Measurements from ENCODE around the gene CDC45.

CDC45 gene

GRCh38 chr22:19470010-19470409 lies 9.7 kb upstream of the CDC45 start:
- no peak for DNase-seq (ENCODE audit: low spot score)

GRCh38 chr22:19471572-19471971 lies 8.1 kb upstream of the CDC45 start:
- no peak for DNase-seq (ENCODE audit: low spot score)

DNA sequence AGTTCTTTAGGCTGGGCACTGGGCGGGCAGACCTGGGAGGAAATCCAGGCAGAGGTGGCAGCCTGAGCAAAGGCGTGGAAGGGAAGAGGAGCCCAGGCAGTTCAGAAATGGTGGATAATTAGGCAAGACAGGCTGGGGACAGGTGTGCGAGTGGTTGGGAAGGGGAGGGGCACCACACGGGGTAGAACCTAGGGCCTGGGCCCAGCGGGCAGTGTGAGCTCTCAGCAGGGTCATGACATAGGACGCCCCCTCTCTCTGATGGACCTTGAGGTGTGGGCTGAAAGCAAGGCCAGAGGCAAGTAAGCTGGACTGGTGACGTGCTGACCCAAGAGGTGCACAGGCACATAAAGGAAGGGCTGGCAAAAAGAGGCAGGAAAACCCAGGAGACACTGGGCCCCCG lies 7.5 kb upstream of the CDC45 start:
- no peak for DNase-seq (ENCODE audit: low spot score)

GRCh38 chr22:19473578-19473977 lies 6.1 kb upstream of the CDC45 start:
- no peak for DNase-seq (ENCODE audit: low spot score)

- no peak for DNase-seq (ENCODE audit: low spot score)
Measured at GRCh38 chr22:19476023-19476422, 3.7 kb upstream of the CDC45 start.

- no peak for DNase-seq (ENCODE audit: low spot score)
Measured at GRCh38 chr22:19477321-19478044, 2.2 kb upstream of the CDC45 start.

GRCh38 chr22:19478045-19478900 lies 1.4 kb upstream of the CDC45 start:
- DNase-seq (ENCODE audit: low spot score), result no peak

GRCh38 chr22:19478901-19479354 lies 792 bp upstream of the CDC45 start, which contains the start of gene UFD1:
Gene UFD1 (minus strand): TSS chr22:19479193. CDS start chr22:19479085, 108 bp downstream.
- DNase-seq (ENCODE audit: low spot score), result peak; percentile 64

GRCh38 chr22:19480173-19480568 lies 451 bp downstream of the CDC45 start:
- DNase-seq (ENCODE audit: low spot score), result no peak

GRCh38 chr22:19480789-19481188 lies 1.1 kb downstream of the CDC45 start:
- no peak for DNase-seq (ENCODE audit: low spot score)

DNA sequence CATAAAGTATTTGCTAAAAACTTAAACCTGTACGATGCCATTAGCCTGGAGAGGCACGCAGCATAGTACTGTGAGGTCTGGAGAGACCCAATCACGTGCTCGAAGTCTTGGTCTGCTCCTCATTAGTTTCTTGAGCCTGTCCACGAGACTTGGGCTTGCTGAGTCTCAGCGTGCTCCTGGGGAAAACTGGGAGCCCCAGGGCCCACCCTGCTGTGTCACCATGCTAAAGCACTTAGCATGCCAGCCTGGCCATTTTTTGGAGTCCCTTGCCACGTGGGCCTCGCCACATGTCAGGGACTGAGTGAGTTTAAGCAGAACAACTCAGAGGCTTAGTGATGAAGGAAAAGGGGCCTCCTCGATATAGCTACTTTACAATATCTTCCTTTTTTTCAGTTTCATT lies 2.6 kb downstream of the CDC45 start:
- DNase-seq (ENCODE audit: low spot score), result no peak

DNA sequence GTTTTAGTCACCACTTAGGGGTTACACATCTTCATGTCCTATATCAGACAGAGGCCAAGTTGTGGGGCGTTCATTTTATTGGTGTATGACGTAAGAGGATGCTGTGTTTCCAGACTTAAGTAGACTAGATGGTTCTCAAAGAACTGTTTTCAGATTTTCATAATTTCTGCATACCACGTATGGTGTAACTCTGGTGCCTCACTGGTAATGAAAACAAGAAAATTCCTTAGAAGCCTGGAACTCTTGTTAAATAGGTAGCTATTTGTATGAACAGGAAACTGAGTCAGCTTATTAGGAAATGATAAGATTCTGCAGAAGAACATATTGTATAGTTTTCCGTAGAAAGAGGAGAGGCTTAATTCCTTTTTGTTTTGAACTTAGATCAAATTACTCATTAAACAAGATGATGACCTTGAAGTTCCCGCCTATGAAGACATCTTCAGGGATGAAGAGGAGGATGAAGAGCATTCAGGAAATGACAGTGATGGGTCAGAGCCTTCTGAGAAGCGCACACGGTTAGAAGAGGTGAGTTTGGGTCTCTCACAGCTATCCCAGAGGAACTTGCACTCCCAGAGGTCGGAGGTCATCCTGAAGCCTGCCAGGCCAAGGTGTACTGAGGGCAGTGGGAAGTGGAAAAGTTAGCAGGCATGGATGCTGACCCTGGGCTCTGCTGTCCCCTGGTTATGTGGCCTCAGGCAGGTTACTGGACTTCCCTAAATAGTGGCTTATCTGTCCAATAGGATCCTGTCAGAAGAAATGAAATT lies 3.9 kb downstream of the CDC45 start:
- DNase-seq (ENCODE audit: low spot score), result no peak

DNA sequence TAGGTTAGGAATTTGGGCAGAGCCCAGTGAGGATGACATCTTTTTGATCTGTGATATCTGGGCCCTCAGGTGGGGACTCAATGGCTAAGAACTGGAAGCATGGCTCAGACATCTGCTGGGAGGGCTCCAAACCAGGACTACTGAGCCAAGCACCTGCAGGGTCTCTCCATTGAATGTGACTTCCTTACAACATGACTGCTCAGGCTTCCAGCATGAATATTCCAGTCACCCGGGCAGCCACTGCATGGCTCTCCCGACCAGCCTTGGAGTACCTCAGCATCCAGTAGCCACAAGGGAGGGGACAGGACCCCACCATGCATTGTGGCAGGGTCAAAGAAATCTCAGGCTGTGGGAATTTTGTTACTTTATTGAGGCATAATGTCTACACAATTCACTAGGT lies 8.6 kb downstream of the CDC45 start:
- no peak for DNase-seq (ENCODE audit: low spot score)

DNA sequence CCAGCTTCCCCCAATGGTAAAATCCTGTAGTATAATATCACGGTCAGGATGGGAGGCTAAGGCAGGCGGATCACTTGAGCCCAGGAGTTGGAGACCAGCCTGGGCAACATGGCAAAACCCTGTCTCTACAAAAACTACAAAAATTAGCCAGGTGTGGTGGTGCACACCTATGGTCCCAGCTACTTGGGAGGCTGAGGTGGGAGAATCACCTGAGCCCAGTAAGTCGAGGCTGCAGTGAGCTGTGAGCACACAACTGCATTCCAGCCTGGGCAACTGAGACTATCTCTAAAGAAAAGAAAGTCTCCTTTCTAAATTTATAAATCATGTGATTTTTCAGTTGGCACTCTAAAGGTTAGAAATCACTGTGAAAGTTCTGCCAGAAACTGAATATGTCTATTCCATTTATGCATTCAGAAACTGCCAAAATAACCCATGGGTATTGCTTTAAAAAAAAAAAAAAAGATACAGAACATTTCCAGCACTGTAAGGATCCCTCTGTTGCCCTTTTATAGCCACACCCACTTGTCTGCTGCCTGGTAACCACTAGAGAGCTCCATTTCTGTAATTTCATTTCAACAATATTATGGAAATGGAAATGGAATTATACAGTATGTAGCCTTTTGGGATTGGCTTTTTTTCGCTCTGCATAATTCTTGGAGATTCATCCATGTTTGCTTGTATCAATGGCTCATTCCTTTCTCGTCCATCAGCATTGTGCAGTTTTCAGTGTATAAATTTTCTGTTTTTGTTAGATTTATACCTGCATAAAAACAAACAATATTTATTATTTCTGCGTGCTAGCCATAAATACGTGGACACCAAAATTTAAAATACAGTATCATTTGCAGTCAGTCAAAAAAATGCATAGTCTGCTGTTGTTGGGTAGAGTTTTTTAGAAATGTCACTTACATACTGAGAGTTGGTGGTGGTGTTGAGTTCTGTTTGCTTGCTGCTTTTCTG lies 9.4 kb downstream of the CDC45 start:
- DNase-seq (ENCODE audit: low spot score), result no peak

- no peak for DNase-seq (ENCODE audit: low spot score)
Measured at GRCh38 chr22:19490628-19491230, 11.0 kb downstream of the CDC45 start.

DNA sequence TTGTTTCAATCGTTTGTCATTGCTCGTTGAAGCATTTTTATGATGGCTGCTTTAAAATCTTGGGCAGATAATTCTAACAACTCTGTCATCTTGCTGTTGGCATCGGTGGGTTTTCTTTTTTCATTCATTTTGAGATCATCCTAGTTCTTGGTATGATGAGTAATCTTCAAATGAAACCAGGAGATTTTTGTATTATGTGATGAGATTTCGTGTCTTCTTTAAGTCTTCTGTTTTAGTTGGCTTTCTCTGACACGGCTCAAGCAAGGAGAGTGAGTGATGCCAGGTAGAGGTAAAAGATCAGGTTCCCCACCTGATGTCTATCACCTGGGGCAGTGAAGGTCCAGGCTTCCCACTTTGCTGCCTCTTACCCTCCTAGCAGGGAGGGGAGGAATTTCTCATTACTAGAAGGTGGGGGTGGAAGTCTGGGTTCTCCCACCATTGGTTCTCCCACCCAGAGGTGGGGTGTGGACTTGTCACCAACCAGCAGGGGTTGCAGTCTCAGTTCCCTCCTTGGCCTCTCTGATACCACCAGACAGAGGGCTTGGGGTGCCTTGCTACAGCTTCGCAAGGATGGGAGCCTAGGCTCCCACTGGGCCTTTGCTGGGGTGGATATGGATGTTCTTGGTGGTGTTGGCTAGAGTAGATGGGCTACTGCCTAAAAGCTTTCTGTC lies 12.9 kb downstream of the CDC45 start:
- no peak for DNase-seq (ENCODE audit: low spot score)

GRCh38 chr22:19494001-19494560 lies 14.4 kb downstream of the CDC45 start:
- DNase-seq (ENCODE audit: low spot score), result no peak

DNA sequence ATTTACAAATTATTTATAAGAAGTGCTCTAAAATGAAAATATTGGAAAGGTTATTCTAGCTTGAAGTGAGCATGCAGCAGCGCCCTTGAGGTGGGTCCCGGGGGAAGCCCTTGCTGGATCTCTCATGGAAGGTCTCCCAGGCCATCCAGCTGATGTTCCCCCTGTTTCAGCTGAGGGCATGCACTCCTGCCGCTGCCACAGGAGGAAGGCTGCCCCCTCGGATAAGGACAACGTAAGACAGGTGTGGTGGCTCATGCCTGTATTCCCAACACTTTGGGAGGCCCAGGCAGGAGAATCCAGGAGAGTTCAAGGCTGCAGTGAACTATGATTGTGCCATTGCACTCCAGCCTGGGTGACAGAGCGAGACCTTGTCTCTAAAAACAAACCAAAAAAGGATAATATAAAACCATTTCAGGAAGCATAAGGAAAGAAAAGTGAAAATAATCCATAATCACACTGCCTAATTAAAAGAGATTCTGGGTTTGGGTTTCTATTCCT lies 15.0 kb downstream of the CDC45 start:
- DNase-seq (ENCODE audit: low spot score), result no peak

DNA sequence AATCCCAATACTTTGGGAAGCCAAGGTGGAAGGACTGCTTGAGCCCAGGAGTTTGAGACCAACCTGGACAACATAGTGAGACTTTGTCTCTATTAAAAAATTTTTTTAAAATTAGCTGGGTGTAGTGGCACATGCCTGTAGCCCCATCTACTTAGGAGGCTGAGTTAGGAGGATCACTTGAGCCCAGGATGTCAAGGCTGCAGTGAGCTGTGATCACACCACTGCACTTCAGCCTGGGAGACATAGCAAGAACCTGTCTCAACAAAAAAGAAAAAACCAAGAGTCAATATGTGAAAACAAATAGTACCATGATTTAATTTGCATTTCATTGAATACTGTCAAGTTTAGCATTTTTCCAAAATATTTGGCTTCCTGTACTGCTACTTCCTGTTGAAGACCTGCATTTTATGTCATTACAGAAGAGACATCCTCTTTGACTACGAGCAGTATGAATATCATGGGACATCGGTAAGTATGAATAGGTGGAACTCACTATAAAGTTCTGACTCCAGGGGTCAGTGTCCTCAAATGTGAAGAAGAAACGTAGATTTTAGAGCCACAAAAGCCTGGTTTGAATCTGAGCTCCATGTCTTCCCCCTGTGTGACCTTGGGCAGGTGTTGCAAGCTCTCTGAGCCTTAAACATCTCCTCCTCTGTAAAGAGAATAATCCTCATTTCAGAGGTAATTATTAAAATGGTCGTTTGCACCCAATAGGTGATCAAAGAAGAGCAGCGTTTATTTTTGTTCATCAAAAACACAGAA lies 16.0 kb downstream of the CDC45 start:
- peak; percentile 30 for DNase-seq (ENCODE audit: low spot score)
